Small intestine (tissue), 16 donors: ENCODE results near the gene DLEU7. TPM values are rescaled to one million over a fixed set of nuclear protein-coding genes. Genes with fewer than 3 reads are reported as not detected.
A peak's percentile ranks its signal among the peaks of the same experiment; 100 is the strongest.

Experiments
- DNase-seq, 2 donors: peaks; one replicate each; pipeline versions ENCODE4 v3.0.0 to v3.0.0-alpha.2; 2013
- FAIRE-seq: peaks from 2 replicates; lab custom pipeline; 2012; peaks lifted over from hg19 to GRCh38; lab: Jason Lieb, UNC
- H3K27ac ChIP-seq, 3 donors: one replicate each; pipeline ENCODE4 v1.5.1; 2013; ENCODE audit warnings: low read length in 2 of 3, mild to moderate bottlenecking in 2 of 3, control low read depth in 1 of 3, inconsistent platforms in 1 of 3, low read depth in 1 of 3, moderate library complexity in 1 of 3
- H3K27me3 ChIP-seq, 3 donors: one replicate each; pipeline ENCODE4 v1.6.1; 2013; ENCODE audit warnings: low read length in 3 of 3, inconsistent platforms in 1 of 3; ENCODE audit not compliant: control insufficient read depth in 3 of 3, insufficient read depth in 3 of 3
- H3K36me3 ChIP-seq, 3 donors: one replicate each; pipeline ENCODE4 v1.6.1; 2013; ENCODE audit warnings: low read length in 3 of 3, inconsistent platforms in 1 of 3, low read depth in 1 of 3, mild to moderate bottlenecking in 1 of 3, moderate library complexity in 1 of 3; ENCODE audit not compliant: control insufficient read depth in 3 of 3, insufficient read depth in 2 of 3
- H3K4me1 ChIP-seq, 3 donors: one replicate each; pipeline ENCODE4 v1.6.1; 2013; ENCODE audit warnings: low read length in 2 of 3, inconsistent platforms in 1 of 3, low read depth in 1 of 3, mild to moderate bottlenecking in 1 of 3, moderate library complexity in 1 of 3; ENCODE audit not compliant: control insufficient read depth in 3 of 3, insufficient read depth in 2 of 3
- H3K4me3 ChIP-seq, 3 donors: one replicate each; pipeline ENCODE4 v1.5.1; 2013; ENCODE audit warnings: low read length in 3 of 3, control low read depth in 1 of 3, inconsistent platforms in 1 of 3, low read depth in 1 of 3, mild to moderate bottlenecking in 1 of 3, moderate library complexity in 1 of 3
- H3K9me3 ChIP-seq, 2 donors: one replicate each; pipeline ENCODE4 v1.6.1; 2013; ENCODE audit warnings: low read depth in 1 of 2, low read length in 1 of 2; ENCODE audit not compliant: control insufficient read depth in 2 of 2, insufficient read depth in 1 of 2
- WGBS, 3 donors: extraction: QIAGEN DNeasy Blood & Tissue Kit; methylation state at CpG; one replicate each; pipeline ENCODE4 v1.1.7; 2013; 5-methylcytosine and 5-hydroxymethylcytosine counted together
- long read RNA-seq, 10 donors: transcript quantifications; one replicate each; lab custom pipeline, GENCODE V29; 2026
- polyA plus RNA-seq, 4 donors: library from polyadenylated mRNA; stranded (reverse) in 3 of 4; unstranded in 1 of 4; fragments of 200-250 nt in 3 of 4; fragments of 120-200 nt in 1 of 4; gene quantifications; one replicate each; pipeline versions ENCODE4 v1.2.1 to v1.2.3, GENCODE V29; 2013
- donor health status: healthy with polysubstance abuse.
- donor health status: control.
- donor health status: control.
- donor health status: Bipolar disorder and iron deficiency.
- donor health status: healthy.

DLEU7 gene
- polyA plus RNA-seq = under 1 TPM in 3 of 4 donors, not detected in 1; 0.18 to 0.53 (median 0.27) TPM
- long read RNA-seq, donor 1 = 0 reads
- long read RNA-seq, donor 2 = 0 reads
- long read RNA-seq, donor 3, partial matches to known transcripts = 0 of 1 reads
- long read RNA-seq, donor 3, other reads (novel, unspliced or antisense) = 0 of 1 reads
- long read RNA-seq, donor 4 = 0 reads
- long read RNA-seq, donor 5 = 0 reads
- long read RNA-seq, donor 6 = 0 reads
- long read RNA-seq, donor 7 = 0 reads
- long read RNA-seq, donor 8 = 0 reads
- long read RNA-seq, donor 9 = 0 reads
- long read RNA-seq, donor 10 = 0 reads

- DNase-seq (peak in 1 of 2 donors; percentile 11), FAIRE-seq (no peak)
- WGBS, 3 donors = 17 to 31% (median 24%) methylated on average over 64 to 78 of the region's 78 CpGs
- Histone ChIP-seq H3K27ac (no peak within 1 kb of the TSS), H3K27me3 (peaks cover 0 to 22% (median 3%) of the 10 kb centered on the region in 3 donors), H3K4me1 (no peaks in the 10 kb centered on the region), H3K4me3 (no peak within 1 kb of the TSS), H3K36me3 (no peaks in the 10 kb centered on the region), H3K9me3 (no peaks in the 10 kb centered on the region)
Measured at GRCh38 chr13:50843257-50844083, at the start of gene DLEU7. TSS of gene DLEU7 (minus strand) at chr13:50843692. CDS start at chr13:50843646, 46 bp downstream.

GRCh38 chr13:50892210-50892944 lies 48.9 kb upstream of the DLEU7 start:
- no peak overlapping the region for H3K4me3 ChIP-seq
- H3K4me1 ChIP-seq = no peaks in the 10 kb centered on the region
- H3K36me3 ChIP-seq = no peaks in the 10 kb centered on the region
- peaks cover 0 to 2% (median 0%) of the 10 kb centered on the region in 3 donors for H3K27me3 ChIP-seq
- H3K9me3 ChIP-seq = peaks cover 0 to 8% of the 10 kb centered on the region in 2 donors
- FAIRE-seq (no peak), DNase-seq (no peak)
- 62 to 83% (median 66%) methylated on average over 7 of the region's 7 CpGs for WGBS, 3 donors
- H3K27ac ChIP-seq = peak overlapping the region in 1 of 3 donors; percentile 41

GRCh38 chr13:50891206-50891605 lies 47.7 kb upstream of the DLEU7 start:
- Histone ChIP-seq H3K4me1 (no peaks in the 10 kb centered on the region), H3K4me3 (no peak overlapping the region), H3K27me3 (peaks cover 0 to 2% (median 0%) of the 10 kb centered on the region in 3 donors), H3K36me3 (no peaks in the 10 kb centered on the region), H3K27ac (no peak overlapping the region), H3K9me3 (peaks cover 0 to 8% of the 10 kb centered on the region in 2 donors)
- no peak for DNase-seq
- FAIRE-seq = no peak

GRCh38 chr13:50889317-50889716 lies 45.8 kb upstream of the DLEU7 start:
- H3K4me1 ChIP-seq = no peaks in the 10 kb centered on the region
- 0 to 63% (median 29%) methylated on average over 1 of the region's 1 CpG for WGBS, 3 donors
- H3K9me3 ChIP-seq = peaks cover 0 to under 1% of the 10 kb centered on the region in 2 donors
- DNase-seq = no peak
- no peak overlapping the region for H3K4me3 ChIP-seq
- no peak for FAIRE-seq
- no peaks in the 10 kb centered on the region for H3K36me3 ChIP-seq
- no peak overlapping the region for H3K27ac ChIP-seq
- peaks cover 0 to 2% (median 0%) of the 10 kb centered on the region in 3 donors for H3K27me3 ChIP-seq

GRCh38 chr13:50888362-50888761 lies 44.9 kb upstream of the DLEU7 start:
- WGBS, 3 donors = 1 to 79% (median 47%) methylated on average over 1 of the region's 1 CpG
- Histone ChIP-seq H3K4me3 (no peak overlapping the region), H3K9me3 (no peaks in the 10 kb centered on the region), H3K36me3 (no peaks in the 10 kb centered on the region), H3K27me3 (peaks cover 0 to 2% (median 0%) of the 10 kb centered on the region in 3 donors), H3K4me1 (no peaks in the 10 kb centered on the region), H3K27ac (no peak overlapping the region)
- no peak for DNase-seq
- no peak for FAIRE-seq

- peaks cover 0 to 1% (median 0%) of the 10 kb centered on the region in 3 donors for H3K27me3 ChIP-seq
- peaks cover 0 to 3% of the 10 kb centered on the region in 2 donors for H3K9me3 ChIP-seq
- DNase-seq (no peak), FAIRE-seq (no peak)
- no peaks in the 10 kb centered on the region for H3K36me3 ChIP-seq
- 92 to 93% (median 92%) methylated on average over 7 of the region's 7 CpGs for WGBS, 3 donors
- no peaks in the 10 kb centered on the region for H3K4me1 ChIP-seq
- H3K4me3 ChIP-seq = no peak overlapping the region
- no peak overlapping the region for H3K27ac ChIP-seq
Measured at GRCh38 chr13:50887151-50887550, 43.7 kb upstream of the DLEU7 start.

GRCh38 chr13:50884265-50884664 lies 40.8 kb upstream of the DLEU7 start:
- FAIRE-seq = no peak
- no peaks in the 10 kb centered on the region for H3K27me3 ChIP-seq
- H3K4me1 ChIP-seq = no peaks in the 10 kb centered on the region
- no peaks in the 10 kb centered on the region for H3K36me3 ChIP-seq
- H3K27ac ChIP-seq = no peak overlapping the region
- peaks cover 0 to 3% of the 10 kb centered on the region in 2 donors for H3K9me3 ChIP-seq
- no peak overlapping the region for H3K4me3 ChIP-seq
- WGBS, 3 donors = 87 to 92% (median 88%) methylated on average over 1 of the region's 1 CpG
- DNase-seq = no peak

GRCh38 chr13:50883728-50884127 lies 40.2 kb upstream of the DLEU7 start:
- FAIRE-seq = no peak
- 33 to 76% (median 50%) methylated on average over 1 of the region's 1 CpG for WGBS, 3 donors
- H3K27me3 ChIP-seq = no peaks in the 10 kb centered on the region

More at GRCh38 chr13:50883728-50884127, 40.2 kb upstream of the DLEU7 start:
- no peak overlapping the region for H3K4me3 ChIP-seq
- H3K36me3 ChIP-seq = no peaks in the 10 kb centered on the region
- H3K4me1 ChIP-seq = no peaks in the 10 kb centered on the region
- no peak overlapping the region for H3K27ac ChIP-seq
- H3K9me3 ChIP-seq = peaks cover 0 to 3% of the 10 kb centered on the region in 2 donors
- no peak for DNase-seq
